HG02970 (cell line): ENCODE results near the gene PTPRT.

Experiments used
- ATAC-seq: cut with Tn5 transposase; IDR thresholded peaks from one replicate; pipeline ENCODE4 v1.9.1; 2021; ENCODE audit warnings: mild to moderate bottlenecking, moderate library complexity, moderate number of reproducible peaks; ENCODE audit not compliant: unreplicated experiment, low FRiP score

Gene PTPRT

DNA sequence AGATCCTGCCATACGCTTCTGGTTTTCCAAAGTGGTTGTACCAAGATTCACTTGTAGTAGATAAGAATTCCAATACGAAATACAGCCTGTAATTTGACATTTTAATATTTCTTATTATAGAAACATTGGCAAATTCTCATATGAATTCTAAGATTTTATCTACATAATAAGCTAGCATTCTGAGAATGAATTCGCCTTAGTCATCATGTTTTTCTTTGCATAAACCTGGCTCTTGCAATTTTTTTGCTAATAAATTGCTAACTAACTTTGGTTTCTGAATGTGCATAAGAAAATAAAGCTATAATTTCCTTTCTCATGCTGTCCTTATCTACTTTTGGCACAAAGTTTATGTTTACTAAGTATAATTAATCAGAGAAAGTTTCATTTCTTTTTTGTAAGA lies 673.0 kb downstream of the PTPRT start:
- no peak for ATAC-seq

GRCh38 chr20:42510686-42511085 lies 679.0 kb downstream of the PTPRT start:
- ATAC-seq = no peak

GRCh38 chr20:42507874-42508273 lies 681.8 kb downstream of the PTPRT start:
- ATAC-seq = no peak

GRCh38 chr20:42506397-42506796 lies 683.3 kb downstream of the PTPRT start:
- ATAC-seq = no peak

GRCh38 chr20:42502591-42502990 lies 687.1 kb downstream of the PTPRT start:
- no peak for ATAC-seq

DNA sequence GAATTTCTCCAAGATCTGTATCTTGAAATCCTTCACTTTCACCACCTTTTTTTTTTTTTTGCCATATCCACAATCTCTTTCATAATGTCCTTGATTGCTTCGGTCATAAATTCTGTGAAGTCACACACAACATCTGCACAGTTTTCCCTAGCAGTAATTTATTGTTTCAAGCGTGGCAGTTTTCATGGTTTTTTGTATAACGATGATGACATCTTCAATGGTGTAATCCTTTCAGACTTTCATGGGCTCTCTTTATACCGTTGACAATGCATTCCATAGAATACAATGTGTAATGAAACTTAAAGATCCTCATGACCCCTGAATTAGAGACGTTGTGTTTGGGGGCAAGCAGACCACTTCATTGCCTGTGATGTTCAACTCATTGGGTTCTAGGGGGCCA lies 693.1 kb downstream of the PTPRT start:
- ATAC-seq = no peak

DNA sequence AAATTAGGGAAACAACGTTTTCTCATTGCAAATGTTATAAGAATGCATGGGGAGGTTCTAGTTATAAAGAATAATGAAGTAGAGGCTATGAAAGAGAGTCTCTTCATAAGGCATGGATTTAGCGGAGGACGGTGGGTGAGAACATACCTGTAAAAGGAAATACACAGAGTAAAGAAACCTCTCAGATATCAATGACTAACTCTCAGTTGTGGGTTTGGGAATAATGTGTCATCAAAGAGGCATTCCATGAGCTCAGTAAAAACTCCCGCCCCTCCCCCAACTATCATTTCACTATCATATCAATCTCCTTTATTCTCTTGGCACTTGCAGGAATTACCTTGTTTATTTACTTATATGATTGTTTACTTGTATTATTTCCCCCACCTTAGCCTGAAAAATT lies 695.4 kb downstream of the PTPRT start:
- ATAC-seq = no peak

GRCh38 chr20:42493001-42493400 lies 696.7 kb downstream of the PTPRT start:
- ATAC-seq = no peak

DNA sequence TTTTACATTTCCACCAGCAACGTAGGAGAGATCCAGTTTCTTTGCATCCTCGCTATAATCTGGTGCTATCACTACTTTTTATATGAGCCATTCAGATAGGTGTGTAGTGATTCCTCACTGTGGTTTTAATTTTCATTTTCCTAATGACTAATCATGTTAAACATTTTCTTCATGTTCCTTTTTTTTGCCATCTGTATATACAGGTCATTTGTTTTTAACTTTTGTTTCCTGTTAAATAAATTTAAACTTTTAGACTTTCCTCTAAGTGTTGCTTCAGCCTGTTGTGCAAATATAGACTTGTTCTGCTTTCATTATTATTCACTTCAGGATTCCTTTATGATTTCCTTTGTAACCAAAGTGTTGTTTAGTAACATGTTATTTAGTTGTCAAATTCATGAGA lies 697.4 kb downstream of the PTPRT start:
- ATAC-seq = peak; percentile 66

GRCh38 chr20:42485556-42485955 lies 704.1 kb downstream of the PTPRT start:
- no peak for ATAC-seq

DNA sequence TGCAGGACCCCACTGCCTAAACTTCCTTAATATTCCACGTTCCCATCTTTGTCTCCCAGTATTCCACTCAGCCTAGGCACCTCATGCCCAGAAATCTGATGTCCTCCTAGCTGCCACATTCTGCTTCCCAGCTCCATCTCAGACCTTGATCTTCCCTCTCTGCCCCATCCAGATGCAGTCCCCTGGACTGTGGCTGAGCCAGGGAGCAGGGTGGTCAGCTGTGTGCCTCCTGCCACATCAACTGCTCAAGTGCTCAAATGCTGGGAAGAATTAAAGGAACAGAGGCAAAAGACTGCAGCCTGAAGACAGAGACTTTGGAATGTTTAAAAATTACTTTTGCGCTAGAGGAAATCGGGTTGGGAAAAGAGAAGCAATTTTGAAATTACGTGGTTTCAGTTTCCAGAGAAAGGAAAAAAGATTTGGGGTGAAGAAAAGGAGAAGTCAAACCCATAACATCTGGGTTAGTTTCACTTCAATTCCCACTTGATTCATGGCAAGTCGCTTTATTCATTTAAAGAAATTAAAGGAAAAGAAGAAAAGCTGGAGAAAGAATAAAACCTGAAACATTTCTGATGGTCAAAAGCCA lies 704.8 kb downstream of the PTPRT start:
- ATAC-seq = no peak

GRCh38 chr20:42484335-42484734 lies 705.4 kb downstream of the PTPRT start:
- no peak for ATAC-seq

GRCh38 chr20:42483730-42484303 lies 705.9 kb downstream of the PTPRT start:
- ATAC-seq = no peak

- ATAC-seq = no peak
Observed at GRCh38 chr20:42482808-42483207, 706.9 kb downstream of the PTPRT start.

DNA sequence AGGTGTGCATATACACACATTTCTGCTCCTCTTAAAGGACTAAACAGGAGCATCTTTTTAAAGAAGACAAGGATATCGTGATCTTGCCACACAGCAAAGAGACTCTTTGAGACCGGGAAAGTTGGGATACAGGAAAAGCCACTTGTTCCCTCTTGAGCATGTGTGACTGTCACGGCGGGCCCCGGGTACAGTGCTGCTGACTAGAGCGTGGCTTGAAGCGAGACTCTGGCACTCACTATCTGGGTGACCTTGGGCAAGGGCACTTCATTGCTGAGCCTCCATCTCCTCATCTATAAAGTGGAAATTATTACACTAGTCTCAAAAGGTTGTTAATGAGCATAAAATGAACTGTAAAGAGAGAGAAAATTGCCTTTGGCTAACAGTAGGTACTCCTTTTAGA lies 713.9 kb downstream of the PTPRT start:
- ATAC-seq = no peak

DNA sequence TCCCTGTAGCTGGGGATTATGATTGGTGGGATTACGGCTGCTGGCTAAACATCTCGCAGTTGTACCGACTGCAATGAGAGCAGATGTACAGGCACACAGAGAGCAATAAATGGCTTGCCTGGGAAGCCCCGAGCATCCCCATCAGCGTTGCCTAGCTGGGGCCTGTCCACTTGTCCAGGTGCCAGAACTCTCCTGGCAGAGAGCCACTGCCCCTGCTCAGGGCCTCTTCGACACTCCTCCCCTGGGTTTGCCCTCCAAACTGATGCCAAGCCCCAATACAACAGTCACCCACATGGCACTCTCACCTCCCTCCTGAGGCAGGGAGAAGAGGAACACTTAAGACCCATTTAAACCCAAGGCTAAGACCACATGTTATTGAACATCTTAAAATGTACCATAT lies 715.1 kb downstream of the PTPRT start:
- no peak for ATAC-seq

- ATAC-seq = no peak
Observed at GRCh38 chr20:42472198-42472597, 717.5 kb downstream of the PTPRT start.

DNA sequence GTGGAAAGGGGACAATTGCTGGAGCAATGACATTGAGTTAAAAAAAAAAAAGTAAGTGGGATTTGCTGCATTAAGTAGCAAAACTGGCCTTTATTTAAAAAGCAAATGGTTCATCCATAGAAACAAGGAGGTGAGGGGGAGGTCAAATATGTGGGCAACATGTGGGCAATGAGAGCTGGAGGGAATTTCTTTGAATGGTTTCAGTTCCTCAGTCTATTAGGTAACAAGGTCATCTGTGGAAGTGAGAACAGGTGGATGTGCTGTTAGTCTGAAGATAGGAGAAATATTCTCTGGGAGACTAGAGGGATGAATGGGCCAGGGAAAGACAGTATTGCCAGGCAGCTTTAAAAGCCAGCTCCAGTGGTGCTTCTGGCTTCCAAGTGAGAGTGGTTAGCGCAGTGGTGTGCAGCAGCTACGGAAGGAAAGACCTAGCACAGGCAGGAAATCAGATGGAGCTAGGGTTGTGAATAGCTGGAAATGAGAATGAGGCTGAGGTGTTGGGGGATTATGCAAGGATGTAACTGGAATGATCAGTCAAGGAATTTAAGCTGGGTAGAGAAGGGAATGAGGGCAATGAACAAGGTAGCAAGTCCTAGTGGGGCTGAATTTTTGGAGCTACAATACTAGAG lies 727.6 kb downstream of the PTPRT start:
- no peak for ATAC-seq

GRCh38 chr20:42461291-42461690 lies 728.4 kb downstream of the PTPRT start:
- no peak for ATAC-seq

DNA sequence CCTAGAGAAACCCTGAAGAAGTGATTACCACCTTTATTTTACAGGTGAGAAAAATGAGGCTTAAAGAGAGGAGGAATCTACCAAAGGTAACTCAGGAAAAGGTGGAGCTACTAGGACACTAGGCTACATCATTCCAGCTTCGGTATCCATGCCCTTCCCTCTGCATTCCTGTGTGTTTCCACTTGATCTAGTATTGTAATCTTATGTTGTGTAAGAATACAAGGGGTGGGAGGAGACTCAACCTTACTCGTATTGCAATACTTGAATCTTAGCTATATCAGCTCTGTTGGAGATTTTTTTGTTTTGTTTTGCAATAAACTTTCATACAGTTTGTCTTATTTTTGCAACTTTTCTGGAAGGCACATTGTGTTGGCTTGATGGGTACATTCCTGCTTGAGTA lies 742.4 kb downstream of the PTPRT start:
- ATAC-seq = no peak

DNA sequence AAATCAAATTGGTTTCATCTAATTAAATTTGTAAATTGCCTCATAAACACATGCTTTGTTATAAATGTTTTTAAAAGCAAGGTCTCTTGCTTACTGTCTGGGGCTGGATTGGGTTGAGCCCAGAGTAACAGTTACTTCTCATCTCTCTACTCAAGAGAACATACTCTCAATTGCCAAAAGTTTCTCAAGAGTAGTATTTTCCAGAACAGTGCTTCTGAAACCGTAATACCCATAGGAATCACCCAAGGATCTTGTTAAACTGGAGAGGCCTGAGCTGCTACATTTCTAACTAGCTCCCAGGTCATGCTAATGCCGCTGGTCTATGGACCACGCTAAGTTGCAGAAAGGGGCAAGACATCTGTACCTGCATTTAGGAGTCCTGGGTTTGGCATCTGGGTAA lies 744.9 kb downstream of the PTPRT start:
- no peak for ATAC-seq

DNA sequence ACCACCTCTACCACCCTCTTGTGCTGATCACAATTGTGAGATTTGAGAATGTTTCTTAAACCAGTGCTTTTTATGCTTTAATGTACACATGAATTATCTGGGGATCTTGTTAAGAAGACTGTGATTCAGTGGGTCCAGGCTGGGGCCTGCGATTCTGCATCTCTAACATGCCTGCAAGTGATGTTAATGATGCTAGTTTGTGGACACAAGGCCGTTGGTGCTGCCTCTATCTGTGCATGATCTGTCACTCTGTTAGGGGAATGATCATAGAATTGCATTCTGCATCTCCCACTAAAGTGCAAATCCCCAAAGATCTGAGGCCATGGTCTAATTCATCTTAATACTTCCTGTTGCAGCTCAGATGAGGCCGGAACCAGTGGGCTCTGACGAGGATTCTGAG lies 746.5 kb downstream of the PTPRT start:
- ATAC-seq = no peak
